K562 (cell line): ENCODE measurements around the gene PITPNM3. TPM values are rescaled to one million over a fixed set of nuclear protein-coding genes. Genes with fewer than 3 reads are reported as not detected.

Source experiments
- ATAC-seq: fragments of 200-7000 bp; cut with Tn5 transposase; 3 replicates; pipeline ENCODE4 v1.9.1; 2020; ENCODE audit warnings: moderate library complexity
- BruUV-seq: library from RNA; stranded (reverse); fragments of 400-500 nt; replicated peaks from 2 replicates; lab custom pipeline; 2021; lab: Mats Ljungman, UMichigan
- CTCF ChIA-PET: fragments of 300-600 bp; formaldehyde crosslinking; extraction: SDS; loops from one replicate; lab custom pipeline; 2021; ENCODE audit warnings: low intra/inter-chr PET ratio; lab: Yijun Ruan, JAX
- POLR2A ChIA-PET: fragments of 300-600, 350-650 bp; sonication (Branson Sonifier 250); formaldehyde crosslinking; extraction: SDS; loops from one replicate; lab custom pipeline; 2021; ENCODE audit warnings: antibody characterized with exemption, inconsistent platforms; lab: Yijun Ruan, JAX
- DNase-seq, 4 experiments: peaks; one replicate each; pipeline versions ENCODE4 v3.0.0 to v3.0.0-alpha.2; 2011 to 2018; ENCODE audit warnings: low spot score in 3 of 4, mixed read lengths in 3 of 4; ENCODE audit errors: extremely low read depth in 1 of 4
- FAIRE-seq: peaks from 2 replicates; lab custom pipeline; 2011; peaks lifted over from hg19 to GRCh38; lab: Jason Lieb, UNC
- H2AFZ ChIP-seq: 2 replicates; pipeline ENCODE4 v1.6.0; 2011; ENCODE audit warnings: low read depth, low read length, control low read depth, inconsistent platforms
- H3K27ac ChIP-seq: fragments of 200-600 bp; 3 replicates; pipeline ENCODE4 v1.8.0; 2011; ENCODE audit warnings: low read depth, mild to moderate bottlenecking, control low read depth, inconsistent platforms, low read length, moderate library complexity, mixed read lengths; ENCODE audit errors: extremely low read depth
- H3K27me3 ChIP-seq, 2 experiments: fragments of 300-600 bp in 1 of 2; 2 replicates in 1 of 2; 3 replicates in 1 of 2; pipeline versions ENCODE4 v1.6.0 to v1.8.0; 2011; ENCODE audit warnings: inconsistent platforms in 2 of 2, low read length in 2 of 2, mild to moderate bottlenecking in 1 of 2, mixed read lengths in 1 of 2, moderate library complexity in 1 of 2; ENCODE audit not compliant: control insufficient read depth in 2 of 2, insufficient read depth in 2 of 2
- H3K36me3 ChIP-seq: fragments of 300-600 bp; 3 replicates; pipeline ENCODE4 v1.8.0; 2011; ENCODE audit warnings: mild to moderate bottlenecking, low read length, inconsistent platforms; ENCODE audit not compliant: control insufficient read depth, insufficient read depth
- H3K4me1 ChIP-seq, 2 experiments: fragments of 200-600 bp in 1 of 2; replicated peaks in 1 of 2; 2 replicates in 1 of 2; 3 replicates in 1 of 2; pipeline versions ENCODE4 v1.5.1 to v1.8.0; 2011; ENCODE audit warnings: inconsistent platforms in 2 of 2, low read length in 2 of 2, mild to moderate bottlenecking in 1 of 2, mixed read lengths in 1 of 2, moderate library complexity in 1 of 2; ENCODE audit not compliant: control insufficient read depth in 2 of 2, insufficient read depth in 2 of 2
- H3K4me2 ChIP-seq: 2 replicates; pipeline ENCODE4 v1.6.1; 2011; ENCODE audit warnings: low read length, control low read depth, inconsistent platforms, mixed read lengths; ENCODE audit not compliant: insufficient read depth
- H3K4me3 ChIP-seq: fragments of 200-600 bp; sonication (generic), shearing (Covaris generic); 2 replicates; pipeline ENCODE4 v1.5.1; 2016; ENCODE audit warnings: control low read depth, inconsistent platforms
- H3K79me2 ChIP-seq: fragments of 200-600 bp; 3 replicates; pipeline ENCODE4 v1.8.0; 2011; ENCODE audit warnings: low read length, inconsistent platforms; ENCODE audit not compliant: control insufficient read depth, insufficient read depth
- H3K9ac ChIP-seq, 2 experiments: 2 replicates each; pipeline versions ENCODE4 v1.6.0 to v1.6.1; 2011; ENCODE audit warnings: low read depth in 2 of 2, low read length in 2 of 2, control low read depth in 1 of 2, inconsistent platforms in 1 of 2, mild to moderate bottlenecking in 1 of 2, mixed read lengths in 1 of 2; ENCODE audit not compliant: insufficient read depth in 1 of 2
- H3K9me1 ChIP-seq: one replicate; pipeline ENCODE4 v1.6.0; 2011; ENCODE audit warnings: inconsistent platforms, mild to moderate bottlenecking, low read length, moderate library complexity; ENCODE audit not compliant: control insufficient read depth, insufficient read depth
- H3K9me3 ChIP-seq: replicated peaks from 2 replicates; pipeline ENCODE4 v1.5.1; 2011; ENCODE audit warnings: low read depth, low read length, inconsistent platforms; ENCODE audit not compliant: control insufficient read depth, insufficient read depth
- H4K20me1 ChIP-seq: replicated peaks from 2 replicates; pipeline ENCODE4 v1.6.1; 2011; ENCODE audit warnings: low read length, inconsistent platforms, mixed read lengths; ENCODE audit not compliant: control insufficient read depth, insufficient read depth
- CBX1 ChIP-seq: sonication (generic); IDR thresholded peaks from 2 replicates; pipeline ENCODE4 v1.6.1; 2016; ENCODE audit warnings: antibody characterized with exemption, low read depth, mild to moderate bottlenecking
- CSDE1 ChIP-seq, 2 experiments: fragments of 450-650 bp; IDR thresholded peaks; 2 replicates each; pipeline ENCODE4 v1.6.1; 2016; ENCODE audit warnings: mild to moderate bottlenecking in 1 of 2
- ETV5 ChIP-seq: sonication (generic); formaldehyde crosslinking; IDR thresholded peaks from 2 replicates; pipeline ENCODE4 v1.4.0; 2020; ENCODE audit warnings: low read depth, mild to moderate bottlenecking, missing genetic modification reagents
- GATAD2B ChIP-seq: fragments of 450-650 bp; IDR thresholded peaks from 2 replicates; pipeline ENCODE4 v1.6.1; 2017; ENCODE audit warnings: mild to moderate bottlenecking, borderline replicate concordance
- HDAC8 ChIP-seq: fragments of 450-650 bp; IDR thresholded peaks from 2 replicates; pipeline ENCODE4 v1.6.1; 2016; ENCODE audit warnings: mild to moderate bottlenecking, missing genetic modification characterization, moderate library complexity, missing compliant biosample characterization
- MEF2D ChIP-seq: conservative IDR thresholded peaks from 2 replicates; pipeline ENCODE4 v1.6.1; 2016; ENCODE audit warnings: low read depth, missing genetic modification characterization, missing compliant biosample characterization
- RFX1 ChIP-seq: fragments of 450-650 bp; IDR thresholded peaks from 2 replicates; pipeline ENCODE4 v1.6.1; 2016; ENCODE audit warnings: mild to moderate bottlenecking, moderate library complexity
- TAF15 ChIP-seq: fragments of 200-400 bp; formaldehyde crosslinking; IDR thresholded peaks from 2 replicates; pipeline ENCODE4 v1.6.1; 2017; ENCODE audit warnings: mild to moderate bottlenecking, low read depth, low read length, moderate library complexity
- ZNF12 ChIP-seq: sonication (generic); formaldehyde crosslinking; IDR thresholded peaks from 2 replicates; pipeline ENCODE4 v1.4.0; 2020; ENCODE audit warnings: mild to moderate bottlenecking, missing genetic modification reagents
- ZZZ3 ChIP-seq: fragments of 450-650 bp; IDR thresholded peaks from 2 replicates; pipeline ENCODE4 v1.6.1; 2016; ENCODE audit warnings: antibody characterized with exemption, mild to moderate bottlenecking, moderate library complexity
- WGBS: fragments of 100-300 bp; shearing (Covaris generic); methylation state at CpG from one replicate; pipeline ENCODE4 v1.1.6; 2016; ENCODE audit warnings: low coverage, mixed read lengths; ENCODE audit not compliant: insufficient coverage; ENCODE audit errors: missing lambda C conversion rate; 5-methylcytosine and 5-hydroxymethylcytosine counted together
- in situ Hi-C: fragments of 300-500 bp; cut with MboI; formaldehyde crosslinking; loops from 4 replicates; pipeline ENCODE4 v1.15.0; 2018; ENCODE audit warnings: inconsistent platforms, mixed read lengths
- intact Hi-C: fragments of 100-400 bp; cut with micrococcal nuclease; formaldehyde crosslinking; loops from 2 replicates; pipeline ENCODE4 v1.14.2; 2022
- polyA plus RNA-seq, 8 experiments: library from polyadenylated mRNA; depleted of rRNA in 4 of 8; stranded (reverse) in 5 of 8; unstranded in 3 of 8; fragments of >200 nt; fragmentation: Nextera tagmentation in 2 of 8; fragmentation: Illumina TruSeq in 1 of 8; extraction: Ambion mirVana in 2 of 8; extraction: Trizol in 1 of 8; gene quantifications; 2 replicates each; pipeline versions ENCODE4 v1.2.1 to v1.2.3, GENCODE V29; 2011 to 2014; ENCODE audit warnings: inconsistent platforms in 1 of 8, missing spikeins in 1 of 8
- total RNA-seq, 7 experiments: library from RNA; depleted of rRNA in 6 of 7; stranded (reverse); fragments of >200 nt in 6 of 7; fragmentation: Illumina TruSeq in 2 of 7; extraction: Trizol in 2 of 7; gene quantifications; 2 replicates each; pipeline versions ENCODE4 v1.2.1 to v1.2.3, GENCODE V29; 2011 to 2021; ENCODE audit warnings: low replicate concordance in 1 of 7
- TF ChIP-seq, protein P1 (sequence below): sonication (generic); formaldehyde crosslinking; IDR thresholded peaks from 2 replicates; pipeline ENCODE4 v1.8.0; 2022; ENCODE audit warnings: mild to moderate bottlenecking, low read depth, missing genetic modification reagents
- TF ChIP-seq, protein P2 (sequence below): sonication (generic); formaldehyde crosslinking; IDR thresholded peaks from 2 replicates; pipeline ENCODE4 v1.8.0; 2023; ENCODE audit warnings: mild to moderate bottlenecking, missing genetic modification reagents
- TF ChIP-seq, protein P3 (sequence below): fragments of 450-650 bp; formaldehyde crosslinking; IDR thresholded peaks from 2 replicates; pipeline ENCODE4 v1.4.0; 2020; ENCODE audit warnings: mild to moderate bottlenecking, mixed read lengths

PITPNM3 gene
- total and polyA plus RNA-seq, 9 of the 15 experiments (the other 6 are each of a cell fraction or from before 2014, with no cell fraction given), result 0.14 to 0.38 (median 0.22) TPM; not detected in 2

DNA sequence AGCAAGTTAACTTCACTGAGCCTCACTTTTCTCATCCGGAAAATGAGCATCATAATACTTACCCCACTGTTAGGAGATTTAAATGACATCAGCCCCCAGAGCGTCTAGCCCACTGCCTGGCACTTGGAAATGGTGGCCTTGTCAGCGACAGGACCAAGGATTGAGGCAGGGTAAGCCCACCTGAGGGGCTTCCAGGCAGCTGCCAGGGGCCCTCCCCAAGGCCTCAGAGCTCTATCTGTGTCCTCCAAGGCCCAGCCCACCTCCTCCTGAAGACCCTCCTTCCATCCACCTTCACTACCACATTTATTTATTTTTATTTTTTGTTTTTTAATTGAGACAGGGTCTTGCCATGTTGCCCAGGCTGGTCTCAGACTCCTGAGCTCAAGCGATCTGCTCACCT lies 13.8 kb downstream of the PITPNM3 start:
- Histone ChIP-seq H3K27ac (no peak overlapping the region), H3K4me1 (no peaks in the 10 kb centered on the region), H3K4me2 (no peak overlapping the region), H4K20me1 (no peaks in the 10 kb centered on the region)
- POLR2A ChIA-PET, result no interaction called here
- CTCF ChIA-PET, result no interaction called here
- no peak for ATAC-seq
- DNase-seq, result no peak
- TF ChIP-seq, protein P1, sequence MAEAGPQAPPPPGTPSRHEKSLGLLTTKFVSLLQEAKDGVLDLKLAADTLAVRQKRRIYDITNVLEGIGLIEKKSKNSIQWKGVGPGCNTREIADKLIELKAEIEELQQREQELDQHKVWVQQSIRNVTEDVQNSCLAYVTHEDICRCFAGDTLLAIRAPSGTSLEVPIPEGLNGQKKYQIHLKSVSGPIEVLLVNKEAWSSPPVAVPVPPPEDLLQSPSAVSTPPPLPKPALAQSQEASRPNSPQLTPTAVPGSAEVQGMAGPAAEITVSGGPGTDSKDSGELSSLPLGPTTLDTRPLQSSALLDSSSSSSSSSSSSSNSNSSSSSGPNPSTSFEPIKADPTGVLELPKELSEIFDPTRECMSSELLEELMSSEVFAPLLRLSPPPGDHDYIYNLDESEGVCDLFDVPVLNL (CRISPR knock-in tag), result no peak
- no peak for TF ChIP-seq ZNF12 (CRISPR knock-in tag)
- TF ChIP-seq RFX1, result no peak
- TF ChIP-seq ETV5, result no peak
- TF ChIP-seq, all 486 proteins: peak for 0
- intact Hi-C loops (no loop called here), in situ Hi-C loops (no loop called here)
- Histone ChIP-seq H3K9me3 (no peaks in the 10 kb centered on the region; the same call in 1 of the 2 replicates), H2AFZ (no peak overlapping the region), H3K27me3 (peaks cover 6 to 43% of the 10 kb centered on the region in 2 experiments; a peak in 4 of 5 replicates), H3K9ac (no peak overlapping the region), H3K79me2 (no peaks in the 10 kb centered on the region), H3K9me1 (no peaks in the 10 kb centered on the region), H3K4me3 (no peak overlapping the region), H3K36me3 (no peaks in the 10 kb centered on the region)
- 4% methylated on average over 3 of the region's 4 CpGs for WGBS
- no peak for FAIRE-seq
- no TSS peak for BruUV-seq

DNA sequence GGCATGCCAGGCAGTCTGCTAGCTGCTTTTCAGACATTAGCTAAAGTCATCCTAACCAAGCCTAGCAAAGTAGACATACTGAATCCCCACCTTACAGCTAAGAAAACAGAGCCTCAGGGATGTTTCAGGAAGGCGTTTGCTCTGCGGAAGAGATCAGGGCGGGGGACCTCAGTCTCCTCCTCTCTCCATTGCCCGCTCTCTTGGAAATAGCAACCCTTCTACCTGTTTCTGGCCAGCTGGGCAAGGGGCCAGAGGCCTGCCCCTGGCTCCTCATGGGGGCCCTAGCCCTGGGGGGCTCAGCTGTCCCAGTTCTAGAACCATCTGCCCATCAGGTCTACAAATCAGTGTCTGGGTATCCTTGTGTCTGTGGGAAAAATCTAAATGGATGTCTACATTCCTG lies 14.5 kb downstream of the PITPNM3 start:
- WGBS, result 0% methylated on average over 4 of the region's 4 CpGs
- no peaks in the 10 kb centered on the region for H4K20me1 ChIP-seq
- no peak for ATAC-seq
- DNase-seq, result no peak
- no peaks in the 10 kb centered on the region for H3K9me1 ChIP-seq
- H3K27me3 ChIP-seq, result peaks cover 6 to 38% of the 10 kb centered on the region in 2 experiments; a peak in 4 of 5 replicates
- H3K9ac ChIP-seq, result no peak overlapping the region
- TF ChIP-seq GATAD2B (no peak), MEF2D (tag) (no peak), ZZZ3 (no peak), TAF15 (no peak), HDAC8 (tag) (no peak), CSDE1 (IDR thresholded peaks at IDR 0.05) (no peak), CBX1 (no peak)
- TF ChIP-seq, protein P2, sequence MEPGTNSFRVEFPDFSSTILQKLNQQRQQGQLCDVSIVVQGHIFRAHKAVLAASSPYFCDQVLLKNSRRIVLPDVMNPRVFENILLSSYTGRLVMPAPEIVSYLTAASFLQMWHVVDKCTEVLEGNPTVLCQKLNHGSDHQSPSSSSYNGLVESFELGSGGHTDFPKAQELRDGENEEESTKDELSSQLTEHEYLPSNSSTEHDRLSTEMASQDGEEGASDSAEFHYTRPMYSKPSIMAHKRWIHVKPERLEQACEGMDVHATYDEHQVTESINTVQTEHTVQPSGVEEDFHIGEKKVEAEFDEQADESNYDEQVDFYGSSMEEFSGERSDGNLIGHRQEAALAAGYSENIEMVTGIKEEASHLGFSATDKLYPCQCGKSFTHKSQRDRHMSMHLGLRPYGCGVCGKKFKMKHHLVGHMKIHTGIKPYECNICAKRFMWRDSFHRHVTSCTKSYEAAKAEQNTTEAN (CRISPR knock-in tag), result no peak
- TF ChIP-seq, protein P3, sequence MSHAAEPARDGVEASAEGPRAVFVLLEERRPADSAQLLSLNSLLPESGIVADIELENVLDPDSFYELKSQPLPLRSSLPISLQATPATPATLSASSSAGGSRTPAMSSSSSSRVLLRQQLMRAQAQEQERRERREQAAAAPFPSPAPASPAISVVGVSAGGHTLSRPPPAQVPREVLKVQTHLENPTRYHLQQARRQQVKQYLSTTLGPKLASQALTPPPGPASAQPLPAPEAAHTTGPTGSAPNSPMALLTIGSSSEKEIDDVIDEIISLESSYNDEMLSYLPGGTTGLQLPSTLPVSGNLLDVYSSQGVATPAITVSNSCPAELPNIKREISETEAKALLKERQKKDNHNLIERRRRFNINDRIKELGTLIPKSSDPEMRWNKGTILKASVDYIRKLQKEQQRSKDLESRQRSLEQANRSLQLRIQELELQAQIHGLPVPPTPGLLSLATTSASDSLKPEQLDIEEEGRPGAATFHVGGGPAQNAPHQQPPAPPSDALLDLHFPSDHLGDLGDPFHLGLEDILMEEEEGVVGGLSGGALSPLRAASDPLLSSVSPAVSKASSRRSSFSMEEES (CRISPR knock-in tag), result no peak
- H3K36me3 ChIP-seq, result no peaks in the 10 kb centered on the region
- no peaks in the 10 kb centered on the region; the same call in 1 of the 2 replicates for H3K9me3 ChIP-seq
- H3K4me2 ChIP-seq, result no peak overlapping the region
- H3K27ac ChIP-seq, result no peak overlapping the region
- no peaks in the 10 kb centered on the region for H3K4me1 ChIP-seq
- no peaks in the 10 kb centered on the region for H3K79me2 ChIP-seq
- no TSS peak for BruUV-seq
- no peak overlapping the region for H3K4me3 ChIP-seq
- H2AFZ ChIP-seq, result no peak overlapping the region
- no peak for FAIRE-seq
- ChIA-PET CTCF (no interaction called here), POLR2A (no interaction called here)
- in situ Hi-C loops, result no loop called here
- intact Hi-C loops, result no loop called here
